GM18858 (cell line): ENCODE results near the gene PBX4.

ENCODE experiments used
- ATAC-seq: cut with Tn5 transposase; IDR thresholded peaks from one replicate; pipeline ENCODE4 v1.9.1; 2021; ENCODE audit not compliant: unreplicated experiment

The PBX4 gene

DNA sequence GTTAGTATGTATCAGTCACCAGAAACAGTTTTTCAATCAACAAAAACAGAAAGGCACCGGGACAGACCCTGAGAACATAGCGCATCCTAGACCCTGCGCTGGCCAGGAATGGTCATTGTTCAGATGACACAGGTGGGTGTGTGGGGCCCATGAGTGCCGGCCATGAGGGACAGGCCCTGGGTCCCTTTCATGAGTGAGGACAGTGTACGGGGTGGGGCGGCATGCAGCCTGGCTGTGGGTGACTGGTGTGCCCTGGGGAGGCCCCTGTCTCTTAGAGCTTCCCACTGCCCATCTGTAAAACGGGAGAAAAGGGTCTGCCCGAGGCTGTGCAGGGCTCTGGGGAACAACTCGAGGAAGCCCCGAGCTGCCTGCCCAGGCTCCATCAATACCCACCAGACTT lies 25.8 kb downstream of the PBX4 start:
- ATAC-seq, result no peak

DNA sequence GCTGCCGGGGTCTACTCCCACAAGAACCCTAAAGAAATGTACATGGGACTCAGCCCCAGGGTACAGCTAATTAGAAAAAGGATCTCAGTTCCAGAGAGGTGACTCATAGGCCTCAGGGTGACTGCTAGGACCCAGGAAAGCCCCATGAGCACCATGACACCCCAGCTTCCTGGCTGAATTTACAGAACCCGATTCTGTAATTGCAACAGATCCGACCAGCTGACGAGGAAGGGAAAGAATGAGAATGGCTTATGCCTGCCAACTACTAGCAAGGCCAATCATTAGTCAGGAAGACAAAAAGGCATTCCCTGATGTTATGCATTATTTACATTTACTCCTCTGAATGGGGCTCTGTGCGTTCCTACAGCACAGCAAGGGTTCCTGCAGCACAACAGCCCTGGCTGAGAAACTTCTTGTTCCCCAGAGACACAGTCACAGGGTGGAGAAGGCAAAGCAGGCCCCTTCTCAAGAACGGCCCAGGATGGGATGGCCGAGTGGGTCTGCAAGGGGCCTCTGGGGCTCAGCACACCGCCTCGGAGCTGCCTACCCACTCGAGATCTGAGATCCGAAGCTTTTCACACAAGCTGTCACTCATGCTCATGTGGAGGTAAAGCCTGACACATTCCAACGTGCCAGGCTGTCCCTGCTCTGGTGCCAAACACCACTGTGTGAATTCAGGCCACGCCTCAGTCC lies 27.2 kb downstream of the PBX4 start:
- no peak for ATAC-seq

DNA sequence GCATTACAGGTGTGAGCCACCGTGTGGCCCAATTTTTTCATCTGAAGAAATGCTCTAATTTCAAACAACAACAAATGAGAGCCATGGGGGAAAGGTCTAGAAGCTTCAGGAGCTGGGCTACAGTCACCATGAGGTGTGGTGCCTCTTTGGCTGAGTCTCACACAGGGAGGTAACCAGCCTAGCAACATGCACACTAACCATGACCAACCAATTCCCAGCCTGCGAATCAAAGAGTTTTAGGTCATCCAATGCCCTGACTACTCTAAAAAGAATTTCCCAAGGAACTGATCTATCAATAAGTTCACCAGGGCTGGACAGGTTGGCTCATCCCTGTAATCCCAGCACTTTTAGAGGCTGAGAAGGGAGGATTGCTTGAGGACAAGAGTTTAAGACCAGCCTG lies 29.9 kb downstream of the PBX4 start:
- no peak for ATAC-seq

DNA sequence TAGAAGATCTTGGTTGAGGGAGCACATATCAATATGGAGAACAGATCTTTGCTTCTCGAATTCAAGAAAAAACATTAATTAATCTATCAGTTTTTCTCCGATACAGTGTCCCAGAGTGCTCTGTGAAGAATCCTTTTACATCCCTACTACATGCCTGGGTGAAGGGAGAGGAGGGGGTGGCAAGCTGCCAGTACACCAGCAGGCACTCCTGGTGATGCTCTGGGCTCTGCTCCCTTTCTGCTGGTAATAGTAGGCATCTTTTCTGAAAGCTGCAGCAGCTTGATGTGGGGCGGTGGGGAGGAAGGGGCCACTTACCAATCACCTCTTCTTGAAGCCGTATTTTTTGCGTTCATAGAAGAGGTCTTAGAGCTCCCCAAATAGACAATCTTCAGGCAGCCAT lies 30.7 kb downstream of the PBX4 start:
- ATAC-seq, result no peak

DNA sequence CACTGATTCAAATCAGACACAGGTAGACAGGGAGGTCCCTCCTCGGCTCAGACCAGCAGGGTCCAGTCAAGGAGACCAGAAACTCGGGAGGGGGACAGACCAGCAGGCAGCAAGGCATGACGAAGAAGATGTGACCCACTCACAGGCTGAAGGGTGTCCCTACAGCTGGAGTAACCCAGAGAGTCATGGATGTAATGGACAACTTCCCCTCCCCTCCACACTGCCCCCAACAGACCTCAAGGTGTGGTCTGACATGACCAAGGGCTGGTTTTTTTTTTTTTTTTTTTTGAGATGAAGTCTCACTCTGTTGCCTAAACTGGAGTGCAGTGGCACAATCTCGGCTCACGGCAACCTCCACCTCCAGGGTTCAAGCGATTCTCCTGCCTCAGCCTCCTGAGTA lies 34.1 kb downstream of the PBX4 start:
- ATAC-seq, result no peak

DNA sequence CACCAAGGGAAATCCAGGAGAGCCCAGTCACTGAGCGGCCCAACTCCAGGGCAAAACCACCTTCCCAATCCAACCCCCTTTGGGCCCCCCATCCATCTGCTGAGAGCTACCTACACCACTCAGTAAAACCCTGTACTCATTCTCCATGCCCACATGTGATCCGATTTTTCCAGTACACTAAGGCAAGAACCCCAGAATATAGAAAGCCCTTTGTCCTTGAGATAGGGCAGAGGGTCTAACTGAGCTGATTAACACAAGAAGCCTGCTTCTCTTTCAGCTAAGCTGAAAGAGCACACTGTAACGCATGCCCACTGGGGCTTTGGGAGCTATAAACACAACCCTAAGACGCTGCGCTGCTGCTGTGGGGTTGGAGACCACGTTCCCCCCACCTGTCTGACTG lies 36.0 kb downstream of the PBX4 start:
- ATAC-seq, result no peak

DNA sequence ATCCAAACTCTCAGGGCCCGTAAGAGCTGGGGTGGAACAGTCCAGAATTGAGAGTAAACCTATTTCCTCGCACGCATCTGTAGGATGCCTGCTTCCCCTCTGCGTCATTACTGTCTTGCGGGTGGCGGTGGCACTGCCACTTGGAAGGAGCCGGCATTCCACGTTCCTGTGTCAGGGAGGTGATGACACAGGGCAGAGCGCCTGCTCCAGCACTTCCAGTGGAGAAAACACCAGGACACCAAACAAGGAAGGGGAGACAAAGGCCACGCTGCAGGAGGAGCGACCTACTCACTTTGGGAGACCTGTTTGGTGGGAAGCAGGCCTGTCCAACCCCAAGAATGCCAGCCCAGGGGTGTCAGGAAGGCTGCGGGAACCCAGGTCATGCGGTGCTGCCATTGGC lies 37.1 kb downstream of the PBX4 start:
- ATAC-seq, result no peak

DNA sequence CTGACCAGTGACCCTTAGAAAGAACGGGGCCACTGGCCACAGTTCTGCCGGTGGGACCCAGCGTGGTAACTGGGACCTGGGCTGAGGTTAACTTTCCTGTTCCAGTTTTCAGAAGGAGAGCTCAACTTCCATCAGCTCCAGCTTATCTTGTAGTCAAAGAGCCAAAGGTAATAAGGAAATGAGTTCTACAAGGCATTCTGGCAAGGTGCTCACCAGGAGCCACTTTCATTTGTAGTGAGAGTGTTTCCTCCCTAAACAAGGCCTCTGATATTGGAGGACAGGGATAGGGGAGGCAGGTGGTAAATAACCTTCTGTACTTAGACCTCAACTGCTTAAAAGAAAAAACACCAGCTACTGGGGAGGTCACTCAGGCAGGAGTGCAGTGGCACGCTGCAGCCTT lies 38.1 kb downstream of the PBX4 start:
- no peak for ATAC-seq

DNA sequence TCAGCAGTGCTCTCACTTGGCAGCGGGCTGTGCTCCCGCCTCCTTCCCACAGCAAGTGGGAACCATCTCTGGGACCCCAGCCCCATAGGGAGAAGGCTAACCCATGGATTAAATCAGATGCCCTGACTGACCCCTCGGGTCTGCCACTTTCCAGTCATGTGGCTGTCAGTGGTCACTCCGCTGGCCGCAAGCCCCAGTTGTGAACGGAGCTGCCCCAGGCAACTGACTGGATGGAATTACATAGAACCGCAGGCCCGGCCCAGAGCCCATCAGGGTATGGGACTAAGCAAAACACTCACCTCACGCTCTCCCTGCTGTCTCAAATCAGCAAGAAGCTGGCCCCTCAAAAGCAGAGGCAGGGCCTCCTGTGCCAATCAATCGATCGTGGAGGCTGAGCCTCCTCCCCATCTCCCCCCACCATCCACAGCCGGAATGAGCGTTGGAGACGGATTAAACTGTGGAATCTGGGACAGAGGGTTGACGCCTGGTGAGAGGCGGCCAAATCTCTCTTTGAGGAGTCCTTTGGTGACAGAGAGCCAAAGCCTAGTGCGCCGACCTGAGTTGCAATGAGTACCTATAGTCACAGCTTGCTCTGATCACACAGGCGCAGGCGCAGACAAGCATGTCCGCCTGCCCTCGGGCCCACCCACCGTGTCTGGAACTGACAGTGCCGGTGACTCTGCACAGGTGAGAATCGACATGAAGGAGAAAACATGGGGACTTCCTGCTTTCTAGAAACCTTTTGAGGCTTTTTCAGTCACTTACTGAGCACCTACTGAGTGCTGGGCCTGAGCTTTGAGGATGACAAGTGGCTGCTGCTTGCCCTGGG lies 38.7 kb downstream of the PBX4 start:
- ATAC-seq, result no peak

DNA sequence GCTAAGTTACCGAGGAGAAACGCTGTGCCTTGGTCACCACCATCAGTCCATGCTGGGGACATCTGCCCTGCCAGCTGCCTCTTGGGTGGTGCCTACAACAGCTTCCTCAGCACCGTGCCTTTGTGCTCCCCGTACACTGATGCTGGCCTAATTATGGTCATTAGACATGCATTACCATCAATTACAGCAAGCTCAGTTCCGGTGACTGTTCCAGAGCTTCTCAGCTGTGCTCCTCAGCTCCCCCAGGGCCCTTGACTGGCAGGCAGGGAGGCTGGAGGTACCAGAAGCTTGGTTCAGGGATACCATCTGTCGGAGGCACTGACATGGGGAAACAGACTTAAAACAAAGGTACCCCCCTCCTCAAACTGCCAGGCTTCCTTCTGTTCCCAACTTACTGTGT lies 40.2 kb downstream of the PBX4 start:
- ATAC-seq, result no peak

DNA sequence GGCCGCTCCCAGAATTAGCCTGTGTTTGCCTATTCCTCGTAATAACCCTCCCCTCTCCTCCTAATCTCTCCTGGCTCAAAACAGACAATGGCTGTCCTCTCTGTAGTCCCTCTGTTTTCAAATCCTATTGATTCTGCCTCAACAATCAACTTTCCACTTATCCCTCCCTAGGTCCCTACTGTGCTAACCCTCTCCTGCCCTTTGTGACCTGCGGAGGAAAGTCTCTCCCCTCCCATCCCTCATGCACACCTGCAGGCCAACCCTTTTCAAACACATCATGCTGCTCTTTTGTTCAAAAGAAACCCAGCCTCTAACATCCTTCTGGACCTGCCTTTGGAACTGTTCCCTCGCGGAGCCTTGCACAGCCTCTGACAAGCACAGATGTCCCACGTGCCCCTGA lies 43.1 kb downstream of the PBX4 start:
- no peak for ATAC-seq

DNA sequence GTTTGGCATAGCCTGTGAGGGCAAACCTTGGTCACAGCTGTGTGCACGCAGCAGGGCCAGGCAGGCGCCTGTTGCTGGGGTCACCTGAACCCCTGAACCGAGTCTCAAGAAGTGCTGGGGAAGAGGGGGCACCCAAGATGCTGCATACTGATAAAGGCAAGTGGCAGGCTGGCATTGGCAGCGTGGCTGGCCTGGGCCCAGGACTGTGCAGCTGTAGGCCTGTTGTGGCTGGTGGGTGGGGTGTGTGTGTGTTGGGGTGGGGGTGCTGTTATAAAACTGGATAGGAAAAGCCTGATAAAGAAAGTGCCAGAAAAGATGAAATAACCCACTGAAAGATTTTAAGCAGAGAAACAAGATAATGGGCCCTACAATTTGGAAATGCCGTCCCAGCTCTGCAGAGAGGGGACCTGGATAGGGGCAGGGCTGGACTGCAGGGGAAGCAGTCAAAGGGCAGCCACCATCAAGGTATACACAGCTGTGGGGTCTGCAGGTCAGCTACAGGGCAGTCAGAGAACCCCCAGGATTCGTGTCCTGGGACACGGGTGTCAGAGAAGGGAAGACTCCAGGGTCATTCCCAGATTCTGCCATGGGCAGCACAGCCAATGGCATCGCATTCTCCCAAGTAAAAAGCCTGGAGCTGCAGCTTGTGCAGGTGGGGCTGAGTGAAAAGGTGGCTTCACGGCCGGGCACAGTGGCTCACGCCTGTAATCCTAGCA lies 47.3 kb downstream of the PBX4 start:
- no peak for ATAC-seq

DNA sequence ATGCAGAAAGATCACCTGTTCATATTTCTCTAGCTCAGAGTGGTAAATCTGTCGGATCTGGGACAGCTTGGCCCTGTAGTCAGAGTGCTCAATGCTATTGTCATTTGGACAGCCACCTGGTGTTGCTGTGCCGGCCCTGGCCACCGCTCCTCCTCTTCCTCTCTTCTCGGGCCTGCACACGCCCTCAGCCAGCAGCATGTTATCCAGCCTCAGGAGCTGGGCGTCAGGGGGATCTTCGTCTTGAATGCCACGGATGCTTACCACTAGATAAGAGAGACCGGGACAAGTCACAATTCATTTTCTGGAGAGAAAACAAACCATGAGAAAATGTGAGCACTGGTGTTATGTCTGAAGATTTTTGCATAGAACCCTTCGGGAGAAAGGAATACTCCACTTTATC lies 47.9 kb downstream of the PBX4 start:
- ATAC-seq, result no peak

DNA sequence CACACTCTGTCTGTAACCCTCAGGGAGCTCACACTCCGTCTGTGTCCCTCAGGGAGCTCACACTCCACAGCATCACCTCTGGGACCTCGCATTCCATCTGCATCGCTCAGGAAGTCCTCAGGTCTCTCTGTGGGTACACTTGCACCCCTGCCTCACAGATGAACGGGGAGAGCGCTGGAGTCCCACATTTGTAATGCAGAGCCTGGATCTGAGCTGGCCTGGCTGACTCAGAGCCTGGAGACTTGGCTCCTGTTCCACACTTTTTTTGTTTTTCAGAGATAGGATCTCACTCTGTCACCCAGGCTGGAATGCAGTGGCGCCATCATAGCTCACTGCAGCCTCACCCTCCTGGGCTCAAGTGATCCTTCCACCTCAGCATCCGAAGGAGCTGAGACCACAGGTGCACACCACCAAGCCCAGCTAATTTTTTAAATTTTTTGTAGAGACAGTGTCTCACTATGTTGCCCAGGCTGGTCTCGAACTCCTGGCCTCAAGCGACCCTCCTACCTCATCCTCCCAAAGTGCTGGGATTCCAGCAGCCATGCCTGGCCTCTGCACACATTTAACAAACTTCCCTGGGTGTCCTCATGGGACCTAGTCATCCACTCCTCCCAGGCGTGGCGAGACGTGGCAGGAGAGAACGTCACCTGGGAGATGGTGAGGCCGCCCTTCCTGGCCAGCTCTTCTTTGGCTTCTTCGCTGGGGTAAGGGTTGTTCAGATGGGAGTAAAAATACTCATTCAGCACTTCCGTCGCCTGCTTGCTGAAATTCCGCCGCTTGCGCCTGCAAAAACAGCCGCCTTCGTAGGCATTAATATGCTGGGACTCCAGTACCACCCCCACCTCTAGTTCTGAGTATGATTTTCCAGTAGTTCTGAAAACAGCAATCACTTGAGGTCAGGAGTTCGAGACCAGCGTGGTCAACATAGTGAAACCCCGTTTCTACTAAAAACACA lies 49.4 kb downstream of the PBX4 start:
- no peak for ATAC-seq

DNA sequence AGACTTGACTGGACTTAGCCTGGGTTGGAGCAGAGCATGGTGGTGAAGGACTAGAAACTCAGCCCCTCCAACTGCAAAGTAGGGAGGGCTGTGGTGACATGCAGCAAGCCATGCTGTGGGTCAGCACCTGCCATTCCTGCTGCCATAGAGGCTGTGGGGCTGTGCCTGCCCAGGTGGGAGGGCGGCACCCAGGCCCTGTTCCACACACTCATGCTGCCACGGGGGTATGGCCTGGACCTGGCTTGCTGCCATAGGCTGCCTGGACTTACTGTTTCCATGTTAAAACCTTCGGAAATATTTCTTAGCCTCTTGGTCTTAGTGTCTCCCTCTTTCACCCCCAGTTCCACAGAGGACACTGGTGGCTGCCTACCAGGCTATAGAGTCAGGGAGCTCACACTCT lies 51.1 kb downstream of the PBX4 start:
- ATAC-seq, result no peak

DNA sequence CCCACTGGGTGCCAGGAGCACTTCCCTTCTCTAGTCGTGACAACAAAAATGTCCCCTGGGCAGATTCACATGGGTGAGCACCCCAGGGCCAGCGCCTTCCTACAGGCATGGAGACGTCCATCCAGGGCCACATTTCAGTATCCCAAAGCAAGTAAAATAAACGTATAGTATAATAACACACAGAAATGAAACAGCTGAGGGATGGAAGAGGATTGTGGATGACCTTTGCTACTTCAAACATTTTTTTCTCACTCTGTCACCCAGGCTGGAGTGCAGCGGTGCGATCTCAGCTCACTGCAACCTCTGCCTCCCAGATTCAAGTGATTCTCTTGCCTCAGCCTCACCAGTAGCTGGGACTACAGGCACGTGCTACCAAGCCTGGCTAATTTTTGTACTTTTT lies 52.2 kb downstream of the PBX4 start:
- ATAC-seq, result no peak

DNA sequence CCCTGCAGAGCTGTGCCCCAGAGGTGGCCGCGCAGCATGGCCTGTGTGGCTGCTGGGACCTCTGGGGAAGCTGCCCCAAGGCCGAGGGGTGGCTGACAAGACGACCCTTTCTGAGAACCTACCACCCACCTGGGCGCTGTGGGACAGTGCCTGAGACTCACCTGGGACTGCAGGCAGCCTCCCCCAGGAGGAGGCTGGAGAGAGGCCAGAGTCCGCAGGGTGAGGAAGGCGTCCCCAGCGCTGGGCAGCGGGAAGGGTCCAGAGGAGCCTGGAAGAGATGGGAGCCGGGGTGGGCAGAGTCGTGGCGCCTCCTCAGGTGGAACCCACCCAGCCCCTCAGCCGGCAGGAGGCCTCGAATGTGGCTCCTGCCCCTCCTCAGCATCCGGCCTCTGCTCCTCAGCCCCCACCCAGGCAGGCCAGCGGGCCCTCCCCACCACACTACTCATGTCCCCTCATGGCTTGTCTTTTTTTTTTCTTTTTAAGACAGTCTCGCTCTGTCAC lies 55.1 kb downstream of the PBX4 start:
- ATAC-seq, result no peak

DNA sequence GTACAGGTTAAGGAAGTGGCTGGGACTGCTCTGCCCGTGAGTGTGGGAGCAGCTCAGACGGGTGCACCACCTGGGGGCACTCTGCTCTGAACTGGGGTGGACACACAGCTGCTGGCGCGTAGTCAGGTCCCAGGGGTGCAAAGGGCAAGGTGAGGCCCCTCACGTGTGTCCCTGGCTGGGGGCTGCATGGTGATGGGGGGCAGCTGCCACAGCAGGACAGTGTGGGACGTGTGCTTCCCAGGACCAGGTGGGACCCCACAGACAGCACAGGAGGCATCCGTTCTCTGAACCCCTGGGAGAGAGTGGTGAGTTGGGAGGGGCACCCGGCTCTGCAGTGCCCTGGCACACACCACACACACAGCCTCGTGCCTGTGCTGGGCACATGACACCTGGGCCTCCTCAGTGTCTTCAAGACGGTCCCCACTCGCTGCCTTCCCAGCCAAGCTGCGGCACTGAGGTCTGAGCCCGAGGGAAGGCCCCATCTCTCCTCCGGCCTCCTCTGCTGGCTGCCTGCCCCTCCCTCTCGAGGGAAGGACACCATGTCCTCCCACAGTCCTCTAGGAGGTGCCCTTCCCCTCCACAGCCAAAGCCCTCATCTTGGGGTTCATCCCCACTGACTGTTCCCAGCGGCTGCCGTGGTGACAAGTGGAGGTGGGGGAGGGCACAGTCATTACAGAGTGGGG lies 55.7 kb downstream of the PBX4 start:
- no peak for ATAC-seq

DNA sequence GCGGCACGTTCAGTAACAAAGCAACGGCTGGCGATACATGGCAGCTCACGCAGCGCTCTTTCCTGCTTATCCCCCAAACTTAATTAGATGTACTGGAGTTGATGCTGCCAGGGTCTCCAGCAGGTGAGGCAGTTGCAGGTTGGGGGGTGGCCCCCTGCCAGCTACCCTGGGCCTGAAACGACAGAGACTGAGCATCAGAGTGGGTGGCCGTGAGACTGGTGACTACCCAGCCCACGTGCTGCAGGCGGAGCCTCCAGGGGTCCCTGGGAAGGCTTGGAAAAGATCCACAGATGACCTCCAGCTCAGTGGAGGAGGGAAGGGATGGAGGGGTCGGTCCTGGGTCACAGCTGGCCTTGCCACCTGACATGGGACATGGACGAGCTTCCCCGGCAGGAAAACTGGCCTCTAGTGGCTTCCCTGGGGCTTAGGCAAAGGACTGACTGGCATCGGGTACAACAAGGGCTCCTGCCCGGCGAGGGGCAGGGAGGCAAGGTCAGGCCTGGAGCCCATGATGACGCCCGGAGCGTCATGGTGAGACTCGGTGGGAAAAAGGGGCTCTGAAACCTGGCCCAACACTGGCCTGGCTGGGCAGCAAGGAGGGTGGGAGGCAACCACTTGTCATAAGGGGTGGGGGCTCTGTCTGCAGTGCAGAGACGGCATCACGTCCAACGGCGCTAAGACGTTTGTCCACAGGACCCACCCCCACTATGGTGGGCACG lies 56.4 kb downstream of the PBX4 start:
- ATAC-seq, result no peak

DNA sequence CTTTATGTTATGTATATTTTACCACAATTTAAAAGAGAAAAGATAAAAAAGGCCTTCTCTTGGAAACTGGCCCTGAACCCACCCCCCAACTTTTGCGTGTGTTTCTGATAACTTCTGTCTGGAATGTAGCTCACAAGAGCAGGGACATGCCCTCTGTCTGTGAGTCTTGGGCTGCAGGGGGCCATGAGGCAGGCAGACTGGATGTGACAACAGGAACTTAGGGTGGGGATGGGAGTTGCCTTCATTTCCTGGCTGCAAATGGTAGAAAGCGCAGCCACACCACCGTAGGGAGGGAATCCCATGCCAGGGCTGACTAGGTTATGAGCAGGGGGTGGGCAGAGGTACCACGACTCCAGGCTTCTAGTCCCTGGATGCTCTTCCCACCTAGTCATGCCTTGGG lies 58.6 kb downstream of the PBX4 start:
- ATAC-seq, result no peak
